GM21529 (cell line): Measurements from ENCODE around the gene CD151.
A peak's percentile ranks its signal among the peaks of the same experiment; 100 is the strongest.

ENCODE experiments used
- ATAC-seq: cut with Tn5 transposase; IDR thresholded peaks from one replicate; pipeline ENCODE4 v1.9.1; 2021; ENCODE audit not compliant: unreplicated experiment

Gene CD151

DNA sequence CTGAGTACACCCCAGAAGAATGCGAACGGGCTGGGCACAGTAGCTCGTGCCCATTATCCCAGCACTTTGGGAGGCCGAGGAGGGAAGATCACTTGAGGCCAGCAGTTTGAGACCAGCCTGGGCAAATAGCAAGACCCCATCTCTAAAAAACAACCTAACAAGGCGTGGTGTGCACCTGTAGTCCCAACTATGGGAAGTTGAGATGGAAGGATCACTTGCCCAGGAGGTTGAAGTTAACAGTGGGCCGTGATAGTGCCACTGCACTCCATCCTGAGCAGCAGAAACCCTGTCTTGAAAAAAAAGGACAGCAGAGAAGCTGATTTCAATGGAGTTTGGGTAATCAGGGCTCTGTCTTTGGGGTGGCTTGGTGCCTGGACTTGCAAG lies 19.7 kb upstream of the CD151 start:
- no peak for ATAC-seq

DNA sequence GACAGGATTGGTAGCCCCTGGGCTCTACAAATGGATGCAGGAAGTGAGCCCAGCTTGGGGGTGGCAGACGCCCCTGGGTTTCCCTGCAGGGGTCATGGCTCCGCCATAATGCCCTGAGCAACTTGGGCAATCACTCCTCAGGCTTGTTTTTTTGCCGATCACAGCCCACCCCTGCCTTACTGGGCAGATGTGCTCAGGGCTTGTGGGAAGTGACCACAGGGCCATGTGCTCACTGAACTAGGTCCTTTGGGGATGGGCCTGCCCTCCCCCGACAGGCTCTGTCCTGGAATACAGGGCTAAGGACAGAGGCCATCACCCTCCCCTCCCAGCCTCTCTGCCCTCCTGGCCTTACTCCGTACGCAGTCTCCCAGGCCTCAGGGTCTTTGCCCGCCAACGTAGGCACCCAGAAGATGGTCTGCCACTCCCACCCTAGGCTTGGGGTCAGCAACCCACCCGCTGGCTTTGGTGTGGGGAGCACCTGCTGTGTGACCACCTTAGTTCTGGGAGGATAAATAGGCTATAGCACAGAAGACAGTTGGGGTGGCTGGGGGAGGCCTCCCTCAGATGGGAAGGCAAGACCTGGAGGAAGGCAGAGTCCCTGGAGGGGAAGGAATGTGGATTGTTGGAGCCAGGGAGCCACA lies 19.2 kb upstream of the CD151 start:
- ATAC-seq = no peak

DNA sequence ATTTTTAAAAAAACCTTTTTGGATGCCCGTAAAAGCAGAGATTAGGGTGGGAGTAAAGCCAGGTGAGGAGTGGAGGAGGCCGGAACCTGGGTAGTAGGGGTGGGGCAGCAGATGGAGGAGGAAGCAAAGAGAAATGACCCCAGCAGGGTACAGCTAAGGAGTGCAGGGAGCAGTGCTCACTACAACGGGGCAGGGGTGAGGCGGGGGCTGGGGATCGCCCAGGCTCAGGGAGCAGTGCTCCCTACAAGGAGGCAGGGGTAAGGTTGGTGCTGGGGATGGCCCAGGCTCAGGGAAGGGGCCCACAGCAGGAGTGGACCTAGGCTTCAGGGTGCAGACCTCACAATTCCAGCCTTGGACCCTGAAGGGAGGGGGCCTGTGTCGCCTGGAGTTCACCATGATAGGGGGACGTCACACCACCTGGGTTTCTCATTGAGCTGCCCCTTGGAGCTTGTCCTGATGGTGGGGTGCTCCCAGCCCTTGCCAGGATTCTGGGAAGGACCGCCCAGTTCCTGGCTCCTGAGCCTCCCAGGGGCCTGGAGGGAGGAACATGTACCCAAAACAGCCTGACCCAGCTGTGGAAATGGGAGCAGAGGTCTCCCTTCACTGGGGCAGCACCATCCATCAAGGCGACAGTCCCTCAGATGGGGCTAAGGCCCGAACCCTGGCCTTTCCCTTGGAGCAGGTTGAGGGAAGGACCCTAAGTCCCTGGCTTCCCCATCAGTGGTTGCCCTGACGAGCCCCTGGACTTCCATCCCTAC lies 16.9 kb upstream of the CD151 start:
- no peak for ATAC-seq

DNA sequence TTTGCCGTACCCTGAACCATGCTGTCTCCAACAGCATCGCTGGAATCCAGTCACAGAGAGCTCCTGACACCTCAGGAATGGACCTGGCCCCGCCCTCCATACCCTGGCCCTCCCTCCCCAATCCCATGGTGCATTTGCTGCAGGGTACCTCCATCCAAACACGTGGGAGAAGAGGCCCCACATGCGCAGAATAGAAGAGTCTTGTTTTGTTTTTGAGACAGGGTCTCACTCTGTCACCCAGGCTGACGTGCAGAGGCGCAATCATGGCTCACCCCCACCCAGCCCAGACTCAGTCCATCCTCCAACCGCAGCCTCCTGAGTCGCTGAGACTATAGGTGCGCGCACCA lies 16.3 kb upstream of the CD151 start:
- ATAC-seq = no peak

DNA sequence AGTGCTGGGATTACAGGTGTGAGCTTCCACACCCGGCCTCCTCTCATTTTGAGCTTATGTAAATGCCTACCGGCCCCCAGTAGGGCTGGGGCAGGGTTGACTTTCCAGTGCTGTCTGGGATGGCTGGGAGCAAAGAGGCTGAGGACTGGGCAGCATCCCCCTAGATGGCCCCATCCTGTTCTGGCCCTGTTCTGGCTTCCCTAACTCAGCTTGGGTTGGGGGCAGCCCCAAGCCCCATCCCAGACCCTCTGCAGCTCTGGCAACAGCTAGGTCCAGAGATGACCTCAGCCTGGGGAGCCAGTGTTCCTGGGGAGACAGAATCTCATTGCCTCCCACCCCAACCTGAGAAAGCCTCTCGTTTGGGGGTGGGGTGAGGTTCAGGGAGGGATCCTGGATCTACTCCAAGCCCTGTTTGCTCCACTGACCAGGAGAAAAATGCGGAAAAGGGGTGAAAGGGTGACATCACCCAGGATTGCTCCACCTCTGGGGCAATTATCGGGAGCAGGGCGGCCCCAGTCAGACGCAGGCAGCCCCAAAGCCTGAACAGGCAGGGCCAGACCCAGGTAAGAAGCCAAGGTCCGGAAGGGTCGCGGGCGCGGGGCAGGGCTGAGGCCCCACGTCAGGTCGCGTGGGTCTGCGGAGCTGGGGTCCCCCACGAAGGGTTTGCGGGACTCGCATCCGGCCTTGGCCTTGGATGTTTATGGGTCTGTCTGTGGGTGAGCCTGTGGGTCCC lies 14.2 kb upstream of the CD151 start, which contains the start of gene PNPLA2:
Gene PNPLA2 (plus strand): TSS at position 519 of the 733 bp plus-strand sequence. CDS start 805 bp downstream, outside the sequence.
- ATAC-seq = no peak

DNA sequence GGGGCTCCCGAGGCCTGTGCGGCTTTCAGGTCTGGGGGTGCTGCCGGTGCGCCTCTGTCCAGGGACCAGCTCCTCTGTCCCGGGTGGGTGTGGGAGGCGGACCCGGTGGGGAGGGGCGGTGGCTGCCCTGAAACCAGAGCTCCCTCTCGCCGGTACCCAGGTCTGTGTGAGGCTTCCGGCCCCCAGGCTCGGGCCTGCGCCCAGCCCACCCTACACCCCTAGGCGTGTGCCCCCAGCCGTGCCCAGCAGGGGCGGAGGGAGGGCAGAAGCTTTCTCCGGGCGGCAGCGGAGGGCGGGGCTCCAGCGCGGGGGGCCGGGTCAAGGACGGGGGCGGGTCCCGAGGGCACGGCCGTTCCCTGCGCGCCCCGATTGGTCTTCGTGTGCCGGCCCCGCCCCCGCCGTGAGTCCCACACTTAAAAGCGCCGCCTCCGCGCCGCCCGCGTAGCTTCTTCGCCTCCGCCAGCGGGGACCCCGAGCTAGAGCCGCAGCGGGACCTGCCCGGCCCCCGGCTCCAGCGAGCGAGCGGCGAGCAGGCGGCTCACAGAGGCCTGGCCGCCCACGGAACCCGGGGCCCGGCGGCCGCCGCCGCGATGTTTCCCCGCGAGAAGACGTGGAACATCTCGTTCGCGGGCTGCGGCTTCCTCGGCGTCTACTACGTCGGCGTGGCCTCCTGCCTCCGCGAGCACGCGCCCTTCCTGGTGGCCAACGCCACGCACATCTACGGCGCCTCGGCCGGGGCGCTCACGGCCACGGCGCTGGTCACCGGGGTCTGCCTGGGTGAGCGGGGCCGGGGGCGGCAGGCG lies 13.4 kb upstream of the CD151 start:
- ATAC-seq = peak; percentile 62

DNA sequence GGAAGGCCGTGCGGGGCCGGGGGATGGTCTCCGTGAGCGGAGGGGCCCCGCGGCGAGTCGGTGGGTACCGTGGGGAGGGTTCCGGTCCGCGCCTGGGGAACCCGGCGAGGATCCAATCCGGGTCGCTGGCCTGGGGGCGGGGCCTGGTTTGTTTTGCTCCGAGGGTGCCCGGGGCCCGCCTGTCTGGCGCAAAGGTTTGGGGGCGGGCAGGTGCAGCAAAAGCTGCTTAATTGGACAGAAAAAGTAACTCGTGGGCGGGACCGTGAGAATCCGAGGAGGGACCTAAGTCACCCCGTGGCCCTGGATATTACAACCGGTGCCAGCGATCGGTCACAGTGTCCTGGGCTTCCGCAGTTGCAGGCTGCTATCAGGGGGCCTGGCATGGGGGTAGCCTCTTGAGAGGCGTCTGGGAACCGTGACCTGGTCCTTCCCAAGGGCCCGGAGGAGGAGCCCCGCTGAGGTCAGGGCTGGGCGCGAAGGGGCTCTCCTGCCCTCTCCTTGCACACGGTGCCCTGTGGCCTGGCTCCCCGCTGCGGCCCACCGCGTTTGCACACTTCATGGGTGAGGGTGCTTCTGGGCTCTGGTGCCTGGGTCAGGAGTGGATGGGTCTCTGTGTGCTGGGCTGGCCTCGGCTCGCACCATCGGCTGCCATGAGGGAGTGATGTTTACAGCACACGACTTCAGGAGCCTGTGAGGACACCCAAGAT lies 12.7 kb upstream of the CD151 start:
- peak; percentile 69 for ATAC-seq

DNA sequence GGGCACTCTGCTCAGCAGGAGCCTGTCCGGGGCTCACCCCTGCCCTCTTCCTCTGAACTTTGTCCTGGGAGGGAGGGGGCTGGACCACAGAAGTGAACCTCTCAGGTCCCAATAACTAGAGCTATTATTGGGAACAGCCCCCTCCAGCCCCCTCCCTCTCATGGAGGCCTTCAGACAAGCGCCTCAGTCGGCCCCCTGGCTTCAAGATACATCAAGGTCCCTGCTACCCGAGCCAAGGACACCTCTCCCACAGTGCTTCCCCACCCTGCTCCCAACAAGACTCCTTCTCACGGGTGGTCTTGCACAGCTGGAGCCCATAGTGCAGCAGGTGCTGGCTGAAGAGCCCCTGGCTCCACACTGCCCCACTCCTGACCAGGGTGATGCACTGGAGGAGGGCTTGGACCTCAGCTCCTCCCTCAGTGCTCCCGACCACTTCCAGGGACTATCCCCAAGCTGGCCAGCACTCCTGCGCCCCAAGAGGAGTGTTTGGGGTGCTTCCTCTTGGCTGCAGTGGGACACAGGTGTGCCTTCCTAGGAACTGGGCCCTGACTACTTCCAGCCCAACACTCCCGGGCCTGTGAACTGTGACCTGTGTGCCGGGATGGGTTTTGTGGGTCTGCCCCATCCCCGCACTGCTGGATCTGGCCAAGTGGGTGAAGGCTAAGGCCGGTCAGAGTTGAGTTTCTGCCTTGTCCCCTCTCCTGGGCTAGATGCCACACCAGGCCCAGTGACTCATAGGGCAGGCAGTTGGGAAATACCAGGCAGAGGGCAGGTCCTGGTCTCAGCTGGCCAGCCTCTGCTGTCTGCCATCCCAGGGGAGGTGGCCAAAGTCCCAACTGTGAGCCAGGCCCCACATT lies 11.9 kb upstream of the CD151 start:
- no peak for ATAC-seq

DNA sequence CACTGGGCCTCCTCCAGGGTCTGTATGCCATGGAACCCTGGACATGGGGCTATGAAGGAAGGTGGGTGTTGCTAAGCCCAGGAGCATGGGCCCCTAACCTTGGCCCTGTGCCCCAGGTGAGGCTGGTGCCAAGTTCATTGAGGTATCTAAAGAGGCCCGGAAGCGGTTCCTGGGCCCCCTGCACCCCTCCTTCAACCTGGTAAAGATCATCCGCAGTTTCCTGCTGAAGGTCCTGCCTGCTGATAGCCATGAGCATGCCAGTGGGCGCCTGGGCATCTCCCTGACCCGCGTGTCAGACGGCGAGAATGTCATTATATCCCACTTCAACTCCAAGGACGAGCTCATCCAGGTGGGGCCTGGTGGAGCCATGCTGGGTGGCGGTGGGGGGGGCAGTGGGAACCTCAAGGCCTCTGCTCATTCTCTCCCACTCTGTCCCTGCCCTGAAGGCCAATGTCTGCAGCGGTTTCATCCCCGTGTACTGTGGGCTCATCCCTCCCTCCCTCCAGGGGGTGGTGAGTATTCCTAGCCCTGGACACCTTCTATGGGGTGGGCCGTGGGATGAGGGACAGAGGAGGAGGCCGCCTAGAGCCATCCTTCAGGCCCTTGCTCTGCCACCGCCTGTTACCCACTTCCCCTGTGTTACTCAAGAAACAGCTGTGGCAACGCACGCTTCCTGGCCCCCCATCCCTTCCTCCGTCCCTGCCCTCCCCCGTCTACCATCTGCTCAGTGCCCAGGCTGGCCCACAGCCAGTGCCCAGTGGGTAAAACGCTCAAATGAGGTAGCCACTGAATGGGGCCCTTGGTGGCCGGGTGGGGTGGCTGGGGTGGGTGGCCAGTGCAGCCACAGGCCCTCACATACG lies 11.0 kb upstream of the CD151 start:
- no peak for ATAC-seq

DNA sequence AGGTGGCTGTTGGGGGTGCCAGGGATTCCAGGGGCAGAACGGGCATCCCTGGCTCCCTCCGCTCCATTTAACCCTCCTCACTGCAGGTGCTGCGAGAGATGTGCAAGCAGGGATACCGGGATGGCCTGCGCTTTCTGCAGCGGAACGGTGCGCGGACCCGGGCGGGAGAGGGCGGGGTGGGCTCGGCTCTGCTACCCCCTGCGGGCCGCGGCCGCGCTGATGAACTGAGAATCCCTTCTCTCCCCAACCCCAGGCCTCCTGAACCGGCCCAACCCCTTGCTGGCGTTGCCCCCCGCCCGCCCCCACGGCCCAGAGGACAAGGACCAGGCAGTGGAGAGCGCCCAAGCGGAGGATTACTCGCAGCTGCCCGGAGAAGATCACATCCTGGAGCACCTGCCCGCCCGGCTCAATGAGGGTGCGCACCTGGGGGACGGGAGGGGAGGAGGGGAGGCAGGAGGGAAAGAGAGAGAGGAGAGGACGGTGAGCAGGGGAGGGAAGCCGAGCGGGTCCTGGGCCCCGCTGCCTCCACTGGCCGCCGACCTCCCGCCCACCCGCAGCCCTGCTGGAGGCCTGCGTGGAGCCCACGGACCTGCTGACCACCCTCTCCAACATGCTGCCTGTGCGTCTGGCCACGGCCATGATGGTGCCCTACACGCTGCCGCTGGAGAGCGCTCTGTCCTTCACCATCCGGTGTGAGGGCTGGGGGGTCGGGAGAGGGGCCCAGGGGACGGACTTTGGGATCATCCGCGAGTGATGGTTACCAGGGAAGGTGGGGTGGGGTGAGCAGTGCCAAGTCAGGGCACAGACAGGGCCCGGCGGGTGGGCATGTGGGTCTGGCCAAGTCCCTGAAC lies 9.1 kb upstream of the CD151 start:
- no peak for ATAC-seq

DNA sequence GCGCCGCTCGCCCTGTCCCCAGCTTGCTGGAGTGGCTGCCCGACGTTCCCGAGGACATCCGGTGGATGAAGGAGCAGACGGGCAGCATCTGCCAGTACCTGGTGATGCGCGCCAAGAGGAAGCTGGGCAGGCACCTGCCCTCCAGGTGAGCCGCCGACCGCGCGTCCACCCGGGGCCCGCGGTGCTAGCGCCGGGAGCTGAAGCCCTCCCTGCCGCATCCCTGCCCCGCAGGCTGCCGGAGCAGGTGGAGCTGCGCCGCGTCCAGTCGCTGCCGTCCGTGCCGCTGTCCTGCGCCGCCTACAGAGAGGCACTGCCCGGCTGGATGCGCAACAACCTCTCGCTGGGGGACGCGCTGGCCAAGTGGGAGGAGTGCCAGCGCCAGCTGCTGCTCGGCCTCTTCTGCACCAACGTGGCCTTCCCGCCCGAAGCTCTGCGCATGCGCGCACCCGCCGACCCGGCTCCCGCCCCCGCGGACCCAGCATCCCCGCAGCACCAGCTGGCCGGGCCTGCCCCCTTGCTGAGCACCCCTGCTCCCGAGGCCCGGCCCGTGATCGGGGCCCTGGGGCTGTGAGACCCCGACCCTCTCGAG lies 8.4 kb upstream of the CD151 start:
- ATAC-seq = no peak

DNA sequence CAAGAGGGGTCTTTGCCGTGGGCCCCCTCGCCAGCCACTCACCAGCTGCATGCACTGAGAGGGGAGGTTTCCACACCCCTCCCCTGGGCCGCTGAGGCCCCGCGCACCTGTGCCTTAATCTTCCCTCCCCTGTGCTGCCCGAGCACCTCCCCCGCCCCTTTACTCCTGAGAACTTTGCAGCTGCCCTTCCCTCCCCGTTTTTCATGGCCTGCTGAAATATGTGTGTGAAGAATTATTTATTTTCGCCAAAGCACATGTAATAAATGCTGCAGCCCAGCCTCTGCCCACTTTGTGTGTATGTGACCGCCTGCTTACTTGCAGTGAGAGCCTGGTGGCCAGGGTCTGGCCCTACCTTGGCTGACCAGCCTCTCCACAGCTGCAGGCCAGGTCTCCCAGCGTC lies 7.8 kb upstream of the CD151 start:
- no peak for ATAC-seq

DNA sequence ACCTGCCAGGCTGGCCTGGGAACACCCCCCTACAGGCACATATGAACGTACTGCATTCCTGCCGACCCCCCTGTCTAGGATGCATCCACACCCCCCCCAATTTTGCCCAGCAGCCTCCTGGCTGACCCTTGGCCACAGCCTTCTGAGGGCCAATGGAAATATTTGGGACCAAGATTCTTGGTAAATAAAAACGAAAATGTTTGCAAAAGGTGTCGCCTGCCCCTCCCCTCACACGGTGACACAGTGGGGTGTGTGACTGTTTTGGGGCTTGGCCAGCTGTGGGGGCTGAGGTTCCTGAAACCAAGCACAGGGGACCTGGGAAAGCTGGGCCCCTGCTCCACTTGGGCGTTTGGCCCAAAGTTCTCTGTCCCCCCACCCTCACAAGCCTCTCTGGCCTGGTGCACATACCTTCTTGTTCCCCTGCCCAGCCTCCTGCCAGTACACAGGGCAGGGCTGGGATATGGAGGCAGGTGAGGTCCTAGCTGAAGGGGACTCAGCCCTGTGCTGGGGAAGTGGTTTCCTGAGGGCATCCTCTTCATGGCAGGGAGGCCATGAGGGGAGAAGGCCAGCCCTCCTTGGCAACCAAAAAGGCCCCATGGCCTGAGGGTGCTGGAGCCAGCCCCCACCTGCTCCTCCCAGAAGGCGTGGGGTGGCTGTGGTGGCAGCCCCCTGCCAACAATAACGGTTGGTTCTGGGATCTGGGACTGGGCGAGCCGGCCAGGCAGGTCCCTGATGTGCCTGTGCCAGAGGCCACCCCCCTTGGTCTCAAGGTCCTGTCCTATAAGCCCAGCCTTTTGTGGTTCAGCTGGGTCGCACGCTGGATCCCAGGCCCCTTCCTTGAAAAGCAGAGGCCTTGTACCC lies 7.2 kb upstream of the CD151 start:
- no peak for ATAC-seq

DNA sequence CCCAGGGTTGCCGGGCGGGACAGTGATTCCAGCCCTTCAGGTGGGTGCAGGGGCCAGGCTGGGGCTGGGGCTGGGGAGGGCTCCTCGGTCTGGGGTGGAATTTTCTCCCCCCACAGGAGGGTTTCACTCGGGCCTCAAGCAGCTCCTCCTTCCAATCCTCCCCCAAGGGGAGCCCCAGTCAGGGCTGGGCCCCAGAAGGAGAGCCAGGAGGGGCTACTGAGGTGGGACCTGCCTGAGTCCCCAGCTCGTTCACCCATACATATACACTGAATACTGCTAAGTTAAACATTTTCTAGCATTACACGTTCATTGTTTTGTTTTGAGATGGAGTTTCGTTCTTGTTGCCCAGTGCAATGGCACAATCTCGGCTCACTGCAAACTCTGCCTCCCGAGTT lies 6.5 kb upstream of the CD151 start:
- ATAC-seq = no peak

DNA sequence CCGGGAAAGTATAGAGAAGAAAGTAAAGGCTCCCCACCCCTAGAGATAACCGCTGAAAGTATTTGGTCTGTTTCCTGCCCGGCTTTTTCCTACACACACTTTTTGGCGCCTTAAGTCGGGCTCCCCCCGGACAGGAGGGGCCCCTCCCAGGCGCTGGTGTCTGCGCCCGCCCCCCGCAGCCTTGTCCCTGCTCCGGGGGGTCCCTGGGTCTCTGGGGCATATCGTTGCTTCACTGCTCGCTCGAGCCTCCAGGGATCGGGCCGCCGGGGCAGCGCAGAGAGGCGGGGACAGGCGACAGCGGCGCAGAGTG lies 6.0 kb upstream of the CD151 start:
- no peak for ATAC-seq

DNA sequence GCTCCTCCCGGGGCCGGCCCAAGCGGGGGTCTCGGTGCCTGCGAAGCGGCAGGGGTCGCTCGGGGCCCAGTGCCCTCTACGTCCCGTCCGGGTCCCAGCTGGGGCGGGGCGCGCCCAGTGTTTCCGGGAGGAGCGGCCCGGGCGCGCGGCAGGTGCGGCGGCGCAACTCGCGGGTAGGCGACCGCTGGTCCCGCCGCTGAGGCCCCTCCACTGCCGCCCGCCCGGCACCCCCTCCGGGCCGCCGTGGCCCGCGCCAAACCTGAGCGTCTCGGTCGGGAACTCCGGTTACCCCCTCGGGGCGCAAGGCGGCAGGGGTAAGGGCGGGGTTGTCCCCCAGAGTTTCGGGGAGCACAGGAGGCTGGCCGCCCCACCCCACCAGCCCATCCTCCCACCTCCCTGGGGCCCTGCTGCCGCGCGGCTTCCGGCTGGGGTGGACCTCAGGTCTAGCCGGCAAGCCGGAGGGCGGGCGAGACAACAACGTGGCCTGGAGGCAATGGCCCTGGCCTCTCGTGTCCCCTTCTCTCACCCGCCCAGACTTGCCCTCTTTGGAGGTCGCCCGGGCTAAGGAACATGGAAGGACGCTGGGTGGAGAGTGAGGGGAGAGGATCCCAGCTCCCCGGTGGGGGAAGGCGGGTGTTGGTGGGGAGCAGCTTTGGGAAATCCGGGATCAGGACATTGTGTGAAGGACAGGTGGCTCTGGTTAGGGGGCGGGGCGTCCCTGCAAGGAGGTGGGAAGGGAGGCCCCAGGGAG lies 5.4 kb upstream of the CD151 start:
- no peak for ATAC-seq
